ENCODE measurements around the gene PPP2R5B. TPM values are rescaled to one million over a fixed set of nuclear protein-coding genes. Genes with fewer than 3 reads are reported as not detected.

PPP2R5B gene
- total and polyA plus RNA-seq, 9 of the 15 experiments (the other 6 are each of a cell fraction or from before 2014, with no cell fraction given), result 0.10 to 7.8 (median 3.3) TPM

DNA sequence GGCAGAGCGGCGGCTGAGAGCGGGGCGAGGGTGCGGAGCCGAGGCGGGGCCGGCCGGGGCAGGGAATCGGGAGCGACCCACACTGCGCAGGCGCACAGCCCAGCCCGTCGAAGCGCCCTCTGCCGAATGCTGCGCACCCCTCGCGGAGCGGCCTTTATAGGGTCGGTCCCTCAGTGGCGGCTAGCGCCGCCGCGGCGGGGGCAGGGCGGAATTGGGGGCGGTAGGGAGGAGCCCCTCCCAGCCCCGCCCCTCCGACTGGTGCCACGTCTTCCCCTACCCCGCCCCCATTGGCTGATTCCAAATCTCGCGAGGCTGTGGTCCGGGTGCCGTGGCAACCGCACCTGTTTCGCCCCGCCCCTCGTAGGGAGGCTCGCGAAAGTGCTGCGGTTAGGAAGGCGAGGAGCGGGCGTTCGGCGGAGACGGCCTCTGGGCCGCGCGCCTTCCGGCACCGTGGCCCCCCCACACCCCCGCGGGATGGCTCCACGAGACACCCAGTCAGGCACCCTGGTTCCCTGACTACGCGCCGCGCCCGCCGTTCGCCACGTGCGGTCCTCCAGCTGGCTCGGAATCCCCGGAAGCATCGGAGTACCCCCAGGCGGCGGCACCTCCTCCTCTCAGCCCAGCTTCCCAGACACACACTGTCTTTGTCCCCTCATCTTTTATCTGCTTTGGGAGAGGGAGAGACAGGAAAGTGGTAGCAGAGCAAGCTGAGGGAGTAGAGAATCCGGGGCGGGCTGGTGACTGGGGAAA lies 45.8 kb upstream of the PPP2R5B start, which contains the start of gene EHD1 (continued):
- TF ChIP-seq BHLHE40 (IDR thresholded peaks at IDR 0.05; ENCODE audit: low read length) (peak; percentile 70), STAT5B (CRISPR knock-in tag; IDR thresholded peaks at IDR 0.05) (no peak), ZBTB9 (CRISPR knock-in tag; IDR thresholded peaks at IDR 0.05) (peak; percentile 4; the same call in 1 of the 2 replicates), GTF2B (IDR thresholded peaks at IDR 0.05; ENCODE audit: extremely low read depth, insufficient read length) (peak; percentile 77), TFE3 (CRISPR knock-in tag; IDR thresholded peaks at IDR 0.05) (no peak), RAD21 (CRISPR knock-in tag; conservative IDR thresholded peaks at IDR 0.05 in 1 of 2, IDR thresholded peaks at IDR 0.05 in 1 of 2) (peak; percentile 38 to 42; a peak in 1 of 4 replicates), TBL1XR1 (IDR thresholded peaks at IDR 0.05; ENCODE audit: low read length in 2 of 2) (peak in 1 of 2 experiments; percentile 63; a peak in 2 of 4 replicates), GTF2A2 (tag; IDR thresholded peaks at IDR 0.05) (peak; percentile 76; the same call in 1 of the 2 replicates), ZNF354B (CRISPR knock-in tag; IDR thresholded peaks at IDR 0.05) (no peak), ZNF609 (CRISPR knock-in tag; IDR thresholded peaks at IDR 0.05; ENCODE audit: borderline replicate concordance) (peak; percentile 73; the same call in 1 of the 2 replicates), RUNX1 (IDR thresholded peaks at IDR 0.05; ENCODE audit: low read depth) (no peak), KLF13 (tag; IDR thresholded peaks at IDR 0.05; ENCODE audit: borderline replicate concordance, low read depth) (0 out of 2 replicates have a peak, but pooled peaks have one; percentile 32), FOXJ2 (tag; IDR thresholded peaks at IDR 0.05) (peak; percentile 96), HLTF (IDR thresholded peaks at IDR 0.05) (peak; percentile 57; the same call in 1 of the 2 replicates), CCNT2 (IDR thresholded peaks at IDR 0.05; ENCODE audit: borderline replicate concordance, extremely low read depth, insufficient read length, low read depth, low read length) (peak; percentile 85)
- TF ChIP-seq, protein P1, sequence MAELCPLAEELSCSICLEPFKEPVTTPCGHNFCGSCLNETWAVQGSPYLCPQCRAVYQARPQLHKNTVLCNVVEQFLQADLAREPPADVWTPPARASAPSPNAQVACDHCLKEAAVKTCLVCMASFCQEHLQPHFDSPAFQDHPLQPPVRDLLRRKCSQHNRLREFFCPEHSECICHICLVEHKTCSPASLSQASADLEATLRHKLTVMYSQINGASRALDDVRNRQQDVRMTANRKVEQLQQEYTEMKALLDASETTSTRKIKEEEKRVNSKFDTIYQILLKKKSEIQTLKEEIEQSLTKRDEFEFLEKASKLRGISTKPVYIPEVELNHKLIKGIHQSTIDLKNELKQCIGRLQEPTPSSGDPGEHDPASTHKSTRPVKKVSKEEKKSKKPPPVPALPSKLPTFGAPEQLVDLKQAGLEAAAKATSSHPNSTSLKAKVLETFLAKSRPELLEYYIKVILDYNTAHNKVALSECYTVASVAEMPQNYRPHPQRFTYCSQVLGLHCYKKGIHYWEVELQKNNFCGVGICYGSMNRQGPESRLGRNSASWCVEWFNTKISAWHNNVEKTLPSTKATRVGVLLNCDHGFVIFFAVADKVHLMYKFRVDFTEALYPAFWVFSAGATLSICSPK (IDR thresholded peaks at IDR 0.05; ENCODE audit: borderline replicate concordance), result no peak
